Measurements from ENCODE around the gene FEV.

Gene FEV

DNA sequence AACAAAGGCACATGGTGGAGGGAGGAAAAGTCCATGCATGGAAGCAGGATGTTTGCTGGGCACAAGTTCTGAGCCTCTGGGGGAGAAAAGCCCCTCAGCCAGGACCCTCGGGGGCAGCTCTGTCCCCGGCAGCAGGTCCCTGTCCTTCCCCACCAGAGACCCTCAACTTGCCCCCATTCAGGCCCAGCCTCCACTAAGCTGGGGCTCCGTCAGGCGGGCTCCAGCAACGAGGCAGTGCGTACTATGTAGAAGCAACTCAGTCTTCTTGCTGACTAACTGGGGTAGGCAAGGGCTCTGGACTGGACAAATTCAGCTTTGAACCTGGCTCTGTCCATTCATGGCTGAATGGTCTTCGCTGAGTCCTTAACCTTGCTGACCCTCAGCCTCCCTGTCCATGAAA is 33.3 kb upstream of the FEV start:
- TF ChIP-seq, protein P1, sequence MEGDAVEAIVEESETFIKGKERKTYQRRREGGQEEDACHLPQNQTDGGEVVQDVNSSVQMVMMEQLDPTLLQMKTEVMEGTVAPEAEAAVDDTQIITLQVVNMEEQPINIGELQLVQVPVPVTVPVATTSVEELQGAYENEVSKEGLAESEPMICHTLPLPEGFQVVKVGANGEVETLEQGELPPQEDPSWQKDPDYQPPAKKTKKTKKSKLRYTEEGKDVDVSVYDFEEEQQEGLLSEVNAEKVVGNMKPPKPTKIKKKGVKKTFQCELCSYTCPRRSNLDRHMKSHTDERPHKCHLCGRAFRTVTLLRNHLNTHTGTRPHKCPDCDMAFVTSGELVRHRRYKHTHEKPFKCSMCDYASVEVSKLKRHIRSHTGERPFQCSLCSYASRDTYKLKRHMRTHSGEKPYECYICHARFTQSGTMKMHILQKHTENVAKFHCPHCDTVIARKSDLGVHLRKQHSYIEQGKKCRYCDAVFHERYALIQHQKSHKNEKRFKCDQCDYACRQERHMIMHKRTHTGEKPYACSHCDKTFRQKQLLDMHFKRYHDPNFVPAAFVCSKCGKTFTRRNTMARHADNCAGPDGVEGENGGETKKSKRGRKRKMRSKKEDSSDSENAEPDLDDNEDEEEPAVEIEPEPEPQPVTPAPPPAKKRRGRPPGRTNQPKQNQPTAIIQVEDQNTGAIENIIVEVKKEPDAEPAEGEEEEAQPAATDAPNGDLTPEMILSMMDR (IDR thresholded peaks at IDR 0.05; ENCODE audit: insufficient read depth, low read length, poor library complexity, severe bottlenecking): no peak
- no peak for TF ChIP-seq EZH2phosphoT487 (conservative IDR thresholded peaks at IDR 0.05; ENCODE audit: low read length)
- H3K9ac ChIP-seq (ENCODE audit: low read length): no peak overlapping the region
- no peaks in the 10 kb centered on the region for H3F3A ChIP-seq (ENCODE audit: insufficient read depth)
- H3K4me2 ChIP-seq (ENCODE audit: low read depth, low read length, poor library complexity, severe bottlenecking): no peak overlapping the region
- no peaks in the 10 kb centered on the region for H4K20me1 ChIP-seq (ENCODE audit: low read depth, low read length)
- no peaks in the 10 kb centered on the region for H3K27me3 ChIP-seq (ENCODE audit: low read length)
- no peaks in the 10 kb centered on the region for H3K36me3 ChIP-seq (ENCODE audit: low read length)
- H3K4me3 ChIP-seq (ENCODE audit: insufficient read depth, low read length, poor library complexity, severe bottlenecking): no peak overlapping the region
- H3K27ac ChIP-seq (ENCODE audit: low read depth, low read length): no peak overlapping the region
- H3K9me2 ChIP-seq (replicated peaks; ENCODE audit: insufficient read depth, low read length): no peaks in the 10 kb centered on the region
- H2AFZ ChIP-seq (ENCODE audit: low read depth, low read length, severe bottlenecking): no peak overlapping the region
- H3K9me3 ChIP-seq (ENCODE audit: insufficient read depth, low read length): no peaks in the 10 kb centered on the region
- no peaks in the 10 kb centered on the region for H3K79me2 ChIP-seq (ENCODE audit: insufficient read depth, low read length)

DNA sequence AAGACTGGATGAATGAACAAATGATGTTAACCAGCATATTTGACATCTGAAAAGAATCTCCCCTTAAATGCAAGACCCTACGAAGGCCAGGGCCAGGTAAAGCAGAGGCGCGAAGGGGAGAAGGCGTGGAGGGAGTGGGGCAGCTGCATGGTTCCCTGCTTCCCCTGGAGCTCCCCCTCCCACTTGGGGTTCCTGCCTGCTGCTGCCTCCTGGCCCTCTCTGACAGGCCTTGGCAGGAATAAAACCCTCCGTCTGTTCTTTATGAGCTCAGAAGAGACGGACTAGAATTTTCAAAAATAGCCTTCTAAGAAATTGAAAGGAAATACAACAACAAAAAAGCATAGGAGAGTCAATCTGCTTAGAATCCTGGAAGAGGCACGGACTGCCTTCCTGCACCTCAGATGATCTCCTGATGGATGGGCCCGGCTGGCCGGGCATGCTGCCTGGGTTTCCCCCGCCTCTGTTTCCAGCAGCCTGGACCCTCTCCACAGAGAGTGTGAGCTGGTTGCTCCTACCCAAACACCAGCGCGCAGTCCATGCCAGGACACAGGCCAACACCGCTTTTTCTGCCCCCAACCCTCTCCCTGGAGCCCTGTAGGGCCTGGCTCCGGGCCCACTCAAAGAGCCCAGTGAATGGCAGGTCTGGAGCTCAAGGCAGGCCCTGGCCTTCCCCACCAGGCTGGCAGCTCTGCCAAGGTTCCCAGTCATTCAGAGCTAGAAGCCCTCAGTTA is 32.4 kb upstream of the FEV start:
- no peak overlapping the region for H3K27ac ChIP-seq (ENCODE audit: low read depth, low read length)
- H2AFZ ChIP-seq (ENCODE audit: low read depth, low read length, severe bottlenecking): no peak overlapping the region
- H3F3A ChIP-seq (ENCODE audit: insufficient read depth): no peaks in the 10 kb centered on the region
- TF ChIP-seq, protein P1 (IDR thresholded peaks at IDR 0.05; ENCODE audit: insufficient read depth, low read length, poor library complexity, severe bottlenecking): no peak
- TF ChIP-seq EZH2phosphoT487 (conservative IDR thresholded peaks at IDR 0.05; ENCODE audit: low read length): no peak
- no peaks in the 10 kb centered on the region for H3K27me3 ChIP-seq (ENCODE audit: low read length)
- H3K9me3 ChIP-seq (ENCODE audit: insufficient read depth, low read length): no peaks in the 10 kb centered on the region
- no peak overlapping the region for H3K4me3 ChIP-seq (ENCODE audit: insufficient read depth, low read length, poor library complexity, severe bottlenecking)
- H3K36me3 ChIP-seq (ENCODE audit: low read length): no peaks in the 10 kb centered on the region
- no peaks in the 10 kb centered on the region for H3K9me2 ChIP-seq (replicated peaks; ENCODE audit: insufficient read depth, low read length)
- no peaks in the 10 kb centered on the region for H4K20me1 ChIP-seq (ENCODE audit: low read depth, low read length)
- H3K79me2 ChIP-seq (ENCODE audit: insufficient read depth, low read length): no peaks in the 10 kb centered on the region
- no peak overlapping the region for H3K9ac ChIP-seq (ENCODE audit: low read length)
- no peak overlapping the region for H3K4me2 ChIP-seq (ENCODE audit: low read depth, low read length, poor library complexity, severe bottlenecking)

DNA sequence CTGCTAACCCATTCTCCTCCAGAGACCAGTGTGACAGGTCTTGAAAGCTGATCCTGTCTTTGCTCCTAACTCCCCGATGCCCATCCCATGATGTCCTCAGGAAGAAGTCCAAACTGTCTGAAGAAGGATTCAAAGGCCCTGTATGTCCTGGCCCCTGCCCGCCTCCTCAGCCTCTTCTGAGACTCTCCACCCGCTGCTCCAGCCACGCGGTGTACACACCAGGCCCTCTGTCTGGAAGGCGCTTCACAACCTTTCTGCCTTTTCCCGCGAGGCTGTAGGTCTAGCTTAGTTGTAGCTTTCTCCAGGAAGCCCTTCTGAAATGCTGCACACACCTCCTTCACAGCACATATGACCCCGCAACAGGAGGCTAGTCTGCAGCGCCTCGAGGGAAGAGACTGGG is 31.7 kb upstream of the FEV start:
- no peaks in the 10 kb centered on the region for H3K79me2 ChIP-seq (ENCODE audit: insufficient read depth, low read length)
- no peak overlapping the region for H2AFZ ChIP-seq (ENCODE audit: low read depth, low read length, severe bottlenecking)
- no peak overlapping the region for H3K4me3 ChIP-seq (ENCODE audit: insufficient read depth, low read length, poor library complexity, severe bottlenecking)
- TF ChIP-seq, protein P1 (IDR thresholded peaks at IDR 0.05; ENCODE audit: insufficient read depth, low read length, poor library complexity, severe bottlenecking): no peak
- TF ChIP-seq EZH2phosphoT487 (conservative IDR thresholded peaks at IDR 0.05; ENCODE audit: low read length): no peak
- no peaks in the 10 kb centered on the region for H3K36me3 ChIP-seq (ENCODE audit: low read length)
- no peaks in the 10 kb centered on the region for H4K20me1 ChIP-seq (ENCODE audit: low read depth, low read length)
- H3K9me3 ChIP-seq (ENCODE audit: insufficient read depth, low read length): no peaks in the 10 kb centered on the region
- no peak overlapping the region for H3K27ac ChIP-seq (ENCODE audit: low read depth, low read length)
- H3F3A ChIP-seq (ENCODE audit: insufficient read depth): no peaks in the 10 kb centered on the region
- no peaks in the 10 kb centered on the region for H3K27me3 ChIP-seq (ENCODE audit: low read length)
- H3K9me2 ChIP-seq (replicated peaks; ENCODE audit: insufficient read depth, low read length): no peaks in the 10 kb centered on the region
- H3K4me2 ChIP-seq (ENCODE audit: low read depth, low read length, poor library complexity, severe bottlenecking): no peak overlapping the region
- H3K9ac ChIP-seq (ENCODE audit: low read length): no peak overlapping the region
